Thymus (tissue), 11 donors: ENCODE data around the gene FBXO47. TPM values are rescaled to one million over a fixed set of nuclear protein-coding genes. Genes with fewer than 3 reads are reported as not detected.
A peak's percentile ranks its signal among the peaks of the same experiment; 100 is the strongest.
"Not testable (repeated sequence)": the region's sequence is repeated elsewhere in the genome, so short reads cannot be mapped to it uniquely, and the experiment has no call there.

ENCODE experiments used
- DNase-seq, 9 donors: peaks; one replicate each; pipeline ENCODE4 v3.0.0-alpha.2; 2013; ENCODE audit warnings: low spot score in 9 of 9, low read depth in 6 of 9, missing footprints in 1 of 9
- H3K27ac ChIP-seq, 2 donors: one replicate each; pipeline ENCODE4 v1.5.1; 2013; ENCODE audit warnings: control low read depth in 1 of 2, low read depth in 1 of 2, low read length in 1 of 2, mild to moderate bottlenecking in 1 of 2, moderate library complexity in 1 of 2
- H3K27me3 ChIP-seq, 2 donors: one replicate each; pipeline ENCODE4 v1.5.1; 2013; ENCODE audit warnings: low read length in 1 of 2; ENCODE audit not compliant: control insufficient read depth in 2 of 2, insufficient read depth in 1 of 2
- H3K36me3 ChIP-seq, 2 donors: one replicate each; pipeline ENCODE4 v1.5.1; 2013; ENCODE audit warnings: low read length in 1 of 2, mild to moderate bottlenecking in 1 of 2, moderate library complexity in 1 of 2; ENCODE audit not compliant: control insufficient read depth in 2 of 2, insufficient read depth in 2 of 2
- H3K4me1 ChIP-seq, 2 donors: one replicate each; pipeline ENCODE4 v1.5.1; 2013; ENCODE audit warnings: low read length in 2 of 2; ENCODE audit not compliant: control insufficient read depth in 2 of 2, insufficient read depth in 2 of 2
- H3K4me3 ChIP-seq, 2 donors: one replicate each; pipeline ENCODE4 v1.5.1; 2013; ENCODE audit warnings: low read length in 2 of 2, control low read depth in 1 of 2, mild to moderate bottlenecking in 1 of 2
- H3K9me3 ChIP-seq, 2 donors: one replicate each; pipeline ENCODE4 v1.5.1; 2013; ENCODE audit warnings: low read length in 1 of 2, mild to moderate bottlenecking in 1 of 2; ENCODE audit not compliant: control insufficient read depth in 2 of 2, insufficient read depth in 1 of 2
- WGBS: extraction: QIAGEN DNeasy Blood & Tissue Kit; methylation state at CpG from one replicate; pipeline ENCODE4 v1.1.7; 2013; 5-methylcytosine and 5-hydroxymethylcytosine counted together
- polyA plus RNA-seq: library from polyadenylated mRNA; stranded (reverse); fragments of 200-250 nt; gene quantifications from one replicate; pipeline ENCODE4 v1.2.3, GENCODE V29; 2013
- total RNA-seq: library from RNA; stranded (reverse); fragments of 120-200 nt; gene quantifications from one replicate; pipeline ENCODE4 v1.2.4, GENCODE V29; 2013
- donor health status: healthy.

FBXO47 gene
- total and polyA plus RNA-seq, 2 donors: not detected

DNA sequence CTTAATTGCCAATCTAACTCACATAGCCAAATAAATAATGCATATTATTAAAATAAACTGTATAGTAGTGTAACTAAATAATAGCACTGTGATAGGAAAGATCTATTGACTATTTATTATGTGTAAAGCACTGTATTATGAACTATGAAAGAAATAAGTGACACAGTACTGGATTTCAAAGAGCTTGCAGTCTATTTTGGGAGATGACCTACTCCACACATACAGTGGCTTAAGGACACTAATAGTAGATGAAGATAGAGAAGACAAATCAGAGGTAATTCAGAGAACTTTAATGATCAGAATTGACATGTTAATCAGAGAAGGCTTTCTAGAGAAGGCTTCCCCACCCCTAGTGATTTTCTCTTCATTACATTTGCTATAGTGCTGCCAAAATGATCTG lies 27.2 kb downstream of the FBXO47 start:
- Histone ChIP-seq H3K27ac (no peak overlapping the region), H3K4me3 (no peak overlapping the region), H3K9me3 (no peaks in the 10 kb centered on the region), H3K4me1 (no peaks in the 10 kb centered on the region), H3K36me3 (no peaks in the 10 kb centered on the region), H3K27me3 (peaks cover 0 to 6% of the 10 kb centered on the region in 2 donors)
- no peak for DNase-seq

GRCh38 chr17:38933962-38934361 lies 33.2 kb downstream of the FBXO47 start:
- H3K4me3 ChIP-seq, H3K4me1 ChIP-seq, H3K9me3 ChIP-seq, H3K27me3 ChIP-seq, H3K36me3 ChIP-seq, DNase-seq, H3K27ac ChIP-seq: not testable (repeated sequence)
- 96% methylated on average over 9 of the region's 9 CpGs for WGBS

- not testable (repeated sequence) for H3K9me3 ChIP-seq, H3K4me1 ChIP-seq, H3K27ac ChIP-seq, DNase-seq, H3K4me3 ChIP-seq, H3K36me3 ChIP-seq, H3K27me3 ChIP-seq
- WGBS: 98% methylated on average over 30 of the region's 36 CpGs
Observed at GRCh38 chr17:38930782-38931181, 36.4 kb downstream of the FBXO47 start.

DNA sequence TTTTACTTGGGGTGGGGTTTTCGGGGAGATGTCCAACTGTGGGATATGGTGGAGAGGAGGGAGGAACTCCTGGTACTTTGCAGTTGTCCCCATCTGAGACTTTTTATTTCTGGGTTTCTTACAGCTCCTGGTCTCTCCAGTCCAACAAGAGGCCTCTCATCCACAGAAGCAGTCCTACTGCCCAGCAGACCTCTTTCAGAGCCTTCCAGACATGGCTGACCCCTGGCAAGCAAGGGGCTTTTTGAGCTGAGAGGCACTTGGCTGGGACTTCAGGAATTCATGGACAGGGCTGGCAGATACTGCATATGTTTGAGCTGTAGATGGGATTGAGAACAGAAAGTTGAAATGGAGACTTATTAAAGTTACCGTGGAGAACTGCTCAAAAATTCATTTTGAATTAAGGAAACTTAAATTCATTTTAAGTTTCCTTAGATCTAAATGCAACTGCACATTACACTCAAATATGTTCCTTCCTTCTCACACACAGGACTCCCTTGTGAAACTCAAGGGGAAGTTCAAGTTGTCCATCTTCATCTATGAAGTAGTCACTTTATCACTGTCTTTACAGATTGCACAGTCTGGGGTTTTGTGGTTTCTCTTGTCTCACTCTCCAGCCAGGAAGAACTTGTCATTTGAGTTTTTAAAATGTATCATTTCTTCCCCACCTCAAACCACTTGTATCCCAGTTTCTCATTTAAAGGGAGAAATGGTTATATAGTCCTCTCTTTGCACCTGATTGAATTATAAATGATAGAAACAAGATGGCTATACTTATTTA lies 40.7 kb downstream of the FBXO47 start:
- Histone ChIP-seq H3K4me1 (peaks cover 0 to 25% of the 10 kb centered on the region in 2 donors), H3K27me3 (no peaks in the 10 kb centered on the region), H3K36me3 (peaks cover 0 to under 1% of the 10 kb centered on the region in 2 donors), H3K9me3 (no peaks in the 10 kb centered on the region), H3K27ac (peak overlapping the region in 1 of 2 donors; percentile 36), H3K4me3 (peak overlapping the region in 1 of 2 donors; percentile 57)
- WGBS: 50% methylated on average over 2 of the region's 2 CpGs
- DNase-seq: peak in 1 of 9 donors; percentile 45

GRCh38 chr17:38925263-38925995 lies 41.8 kb downstream of the FBXO47 start, which contains the start of gene LASP1NB:
Gene LASP1NB, plus strand, starts transcription at chr17:38925614.
- 71% methylated on average over 14 of the region's 14 CpGs for WGBS
- peak; percentile 51 to 93 (median 73) for DNase-seq

DNA sequence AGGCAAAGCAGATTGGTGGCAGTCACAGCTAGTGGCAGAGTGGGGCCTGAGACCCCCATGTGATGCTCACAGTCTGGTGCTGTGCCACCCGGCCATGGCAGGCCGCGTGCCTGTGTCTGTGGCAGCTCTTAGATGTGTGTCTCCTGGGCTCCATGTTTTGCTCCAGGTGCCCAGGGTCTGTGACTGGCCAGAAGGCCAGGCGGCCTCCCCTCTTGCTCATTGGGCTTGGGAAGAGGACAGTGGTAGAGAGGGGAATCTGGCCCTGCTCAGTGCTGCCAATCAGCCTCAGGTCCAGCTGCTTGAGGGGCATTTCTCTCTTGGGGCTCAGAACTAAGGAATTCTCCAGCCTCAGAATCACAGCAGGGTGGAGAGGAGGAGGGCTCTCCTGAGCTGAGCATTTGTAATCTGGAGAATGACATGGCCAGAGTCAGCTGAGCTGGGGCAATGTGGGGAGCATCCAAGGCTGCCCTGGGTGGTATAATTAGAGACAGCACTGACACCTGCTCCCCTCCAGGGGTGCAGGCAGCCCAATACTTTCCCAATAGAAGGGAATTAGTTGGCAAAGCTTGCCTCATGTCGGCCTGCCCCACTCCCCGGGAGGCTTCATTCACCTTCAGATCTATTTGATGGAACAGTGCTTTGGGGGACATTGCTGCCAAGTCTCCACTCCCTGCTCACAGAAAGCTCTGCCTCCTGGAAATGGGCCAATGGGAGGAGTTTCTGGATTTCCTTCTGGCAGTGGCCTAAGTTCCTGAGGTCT lies 44.5 kb downstream of the FBXO47 start:
- no peaks in the 10 kb centered on the region for H3K9me3 ChIP-seq
- H3K27ac ChIP-seq: peak overlapping the region; percentile 15 to 73
- no peaks in the 10 kb centered on the region for H3K27me3 ChIP-seq
- WGBS: 91% methylated on average over 6 of the region's 6 CpGs
- peaks cover 25 to 32% of the 10 kb centered on the region in 2 donors for H3K36me3 ChIP-seq
- H3K4me3 ChIP-seq: no peak overlapping the region
- peaks cover 0 to 25% of the 10 kb centered on the region in 2 donors for H3K4me1 ChIP-seq
- DNase-seq: no peak

More at GRCh38 chr17:38925263-38925995, 41.8 kb downstream of the FBXO47 start, which contains the start of gene LASP1NB:
- peak within 1 kb of the TSS; percentile 36 to 74 for H3K27ac ChIP-seq
- no peaks in the 10 kb centered on the region for H3K27me3 ChIP-seq
- H3K36me3 ChIP-seq: peaks cover under 1 to 6% of the 10 kb centered on the region in 2 donors
- no peaks in the 10 kb centered on the region for H3K9me3 ChIP-seq
- H3K4me3 ChIP-seq: peak within 1 kb of the TSS in 1 of 2 donors; percentile 57
- peaks cover 0 to 25% of the 10 kb centered on the region in 2 donors for H3K4me1 ChIP-seq

DNA sequence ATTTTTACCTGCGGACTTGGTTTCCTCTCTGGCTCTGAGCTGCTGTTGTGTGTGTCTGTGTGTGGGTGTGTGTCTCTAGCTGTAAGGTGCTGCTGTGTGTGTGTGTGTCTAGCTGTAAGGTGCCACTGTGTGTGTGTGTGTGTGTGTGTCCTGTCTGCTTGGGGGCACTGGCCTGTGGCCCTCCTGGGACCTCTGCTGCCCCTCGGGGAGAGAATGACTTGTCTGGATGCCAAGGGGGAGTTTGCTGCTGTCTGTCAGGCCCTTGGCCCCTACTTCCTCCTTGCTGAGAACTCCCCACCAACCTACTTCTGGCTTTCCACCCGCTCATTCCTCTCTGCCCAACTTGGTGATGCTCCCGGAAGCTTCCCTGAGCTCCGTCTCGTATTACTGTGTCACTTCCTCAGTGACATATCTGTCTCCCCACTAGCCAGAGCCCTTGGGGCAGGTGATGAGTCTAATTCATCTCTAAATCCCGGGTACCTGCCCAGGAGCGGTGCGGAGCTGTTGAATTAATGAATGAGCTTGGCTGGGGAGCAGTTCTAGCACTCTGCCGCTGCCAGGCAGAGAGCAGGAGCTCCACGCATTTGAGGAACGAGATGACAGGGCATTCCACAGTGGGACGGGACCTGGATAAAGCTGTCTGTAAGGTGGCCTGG lies 45.3 kb downstream of the FBXO47 start:
- H3K4me1 ChIP-seq: peaks cover 0 to 25% of the 10 kb centered on the region in 2 donors
- 95% methylated on average over 13 of the region's 13 CpGs for WGBS
- no peaks in the 10 kb centered on the region for H3K9me3 ChIP-seq
- peaks cover 32 to 39% of the 10 kb centered on the region in 2 donors for H3K36me3 ChIP-seq
- H3K27me3 ChIP-seq: no peaks in the 10 kb centered on the region
- H3K27ac ChIP-seq: no peak overlapping the region
- H3K4me3 ChIP-seq: no peak overlapping the region
- no peak for DNase-seq

GRCh38 chr17:38920374-38921291 lies 46.6 kb downstream of the FBXO47 start:
- peaks cover 0 to 17% of the 10 kb centered on the region in 2 donors for H3K4me1 ChIP-seq
- H3K27me3 ChIP-seq: no peaks in the 10 kb centered on the region

More at GRCh38 chr17:38920374-38921291, 46.6 kb downstream of the FBXO47 start:
- Histone ChIP-seq H3K27ac (no peak overlapping the region), H3K9me3 (no peaks in the 10 kb centered on the region), H3K4me3 (no peak overlapping the region), H3K36me3 (peaks cover 44 to 48% of the 10 kb centered on the region in 2 donors)
- WGBS: 96% methylated on average over 9 of the region's 9 CpGs
- DNase-seq: no peak
